Parathyroid adenoma (tissue), 2 donors: Measurements from ENCODE around the gene NT5C3A.
A peak's percentile ranks its signal among the peaks of the same experiment; 100 is the strongest.

Experiments used
- H2AFZ ChIP-seq: fragments of 300-600 bp; sonication (generic); one replicate; pipeline ENCODE4 v1.7.0; 2017; ENCODE audit warnings: antibody characterized with exemption, mild to moderate bottlenecking
- H3K27ac ChIP-seq: fragments of 300-600 bp; sonication (generic); one replicate; pipeline ENCODE4 v1.7.0; 2017
- H3K27me3 ChIP-seq: fragments of 300-600 bp; sonication (generic); one replicate; pipeline ENCODE4 v1.7.0; 2017; ENCODE audit warnings: low read length; ENCODE audit not compliant: control insufficient read depth, insufficient read depth
- H3K36me3 ChIP-seq: fragments of 300-600 bp; sonication (generic); one replicate; pipeline ENCODE4 v1.7.0; 2017; ENCODE audit warnings: low read length; ENCODE audit not compliant: control insufficient read depth, insufficient read depth
- H3K4me1 ChIP-seq: fragments of 300-600 bp; sonication (generic); one replicate; pipeline ENCODE4 v1.7.0; 2017; ENCODE audit warnings: control low read depth
- H3K4me2 ChIP-seq: fragments of 300-600 bp; sonication (generic); one replicate; pipeline ENCODE4 v1.7.0; 2017; ENCODE audit warnings: low read length
- H3K4me3 ChIP-seq: fragments of 300-600 bp; sonication (generic); one replicate; pipeline ENCODE4 v1.7.0; 2017; ENCODE audit warnings: low read depth, low read length
- H3K79me2 ChIP-seq: fragments of 300-600 bp; sonication (generic); one replicate; pipeline ENCODE4 v1.7.0; 2017; ENCODE audit warnings: control low read depth
- H3K9ac ChIP-seq: fragments of 300-600 bp; sonication (generic); one replicate; pipeline ENCODE4 v1.7.0; 2017; ENCODE audit warnings: mild to moderate bottlenecking
- H3K9me3 ChIP-seq: fragments of 300-600 bp; sonication (generic); one replicate; pipeline ENCODE4 v1.7.0; 2017; ENCODE audit warnings: low read length; ENCODE audit not compliant: control insufficient read depth
- CTCF ChIP-seq: fragments of 300-600 bp; sonication (generic); IDR thresholded peaks from one replicate; pipeline ENCODE4 v1.7.0; 2017; ENCODE audit warnings: antibody characterized with exemption, mild to moderate bottlenecking
- donor health status: primary hyperparathyroidism.

The NT5C3A gene

GRCh38 chr7:33043501-33044400 lies 18.8 kb downstream of the NT5C3A start:
- Histone ChIP-seq H3K36me3 (no peaks in the 10 kb centered on the region), H3K27ac (no peak overlapping the region), H3K9me3 (no peaks in the 10 kb centered on the region), H3K79me2 (peaks cover 5% of the 10 kb centered on the region), H2AFZ (no peak overlapping the region), H3K4me3 (no peak overlapping the region), H3K4me1 (no peaks in the 10 kb centered on the region), H3K27me3 (no peaks in the 10 kb centered on the region), H3K4me2 (no peak overlapping the region), H3K9ac (no peak overlapping the region)
- no peak for TF ChIP-seq CTCF

GRCh38 chr7:33041631-33042428 lies 20.7 kb downstream of the NT5C3A start:
- Histone ChIP-seq H3K4me2 (no peak overlapping the region), H3K9ac (no peak overlapping the region), H2AFZ (no peak overlapping the region), H3K27me3 (no peaks in the 10 kb centered on the region), H3K9me3 (no peaks in the 10 kb centered on the region), H3K4me1 (no peaks in the 10 kb centered on the region), H3K4me3 (no peak overlapping the region), H3K79me2 (peaks cover 5% of the 10 kb centered on the region), H3K27ac (no peak overlapping the region), H3K36me3 (no peaks in the 10 kb centered on the region)
- TF ChIP-seq CTCF: no peak

- Histone ChIP-seq H3K27me3 (no peaks in the 10 kb centered on the region), H3K4me2 (no peak overlapping the region), H3K4me1 (no peaks in the 10 kb centered on the region), H2AFZ (no peak overlapping the region), H3K27ac (no peak overlapping the region), H3K9ac (no peak overlapping the region), H3K36me3 (no peaks in the 10 kb centered on the region), H3K79me2 (peaks cover 2% of the 10 kb centered on the region), H3K4me3 (no peak overlapping the region), H3K9me3 (no peaks in the 10 kb centered on the region)
- TF ChIP-seq CTCF: no peak
These were observed 21.6 kb downstream of the NT5C3A start for GRCh38 chr7:33040803-33041516.

GRCh38 chr7:33039903-33040292 lies 22.7 kb downstream of the NT5C3A start:
- Histone ChIP-seq H3K9ac (no peak overlapping the region), H3K36me3 (no peaks in the 10 kb centered on the region)

More at GRCh38 chr7:33039903-33040292, 22.7 kb downstream of the NT5C3A start:
- no peak for TF ChIP-seq CTCF
- Histone ChIP-seq H3K9me3 (no peaks in the 10 kb centered on the region), H3K27ac (no peak overlapping the region), H3K79me2 (peaks cover 2% of the 10 kb centered on the region), H3K4me2 (peak overlapping the region; percentile 52), H3K4me1 (no peaks in the 10 kb centered on the region), H3K4me3 (peak overlapping the region; percentile 32), H2AFZ (no peak overlapping the region), H3K27me3 (no peaks in the 10 kb centered on the region)
